D721Med (cell line): ENCODE measurements around the gene ZFYVE27.
"Not testable (repeated sequence)": the region's sequence is repeated elsewhere in the genome, so short reads cannot be mapped to it uniquely, and the experiment has no call there.

Experiments
- DNase-seq: peaks from one replicate; pipeline ENCODE4 v3.0.0; 2011; ENCODE audit warnings: low spot score; ENCODE audit not compliant: insufficient read length
- FAIRE-seq: peaks from 2 replicates; lab custom pipeline; 2011; peaks lifted over from hg19 to GRCh38; lab: Jason Lieb, UNC
- TF ChIP-seq, protein P1 (sequence below): IDR thresholded peaks from 2 replicates; pipeline ENCODE4 v1.5.1; 2012; ENCODE audit warnings: mild to moderate bottlenecking, control low read depth; ENCODE audit not compliant: insufficient read depth; ENCODE audit errors: missing control alignments

ZFYVE27 gene, protein sequence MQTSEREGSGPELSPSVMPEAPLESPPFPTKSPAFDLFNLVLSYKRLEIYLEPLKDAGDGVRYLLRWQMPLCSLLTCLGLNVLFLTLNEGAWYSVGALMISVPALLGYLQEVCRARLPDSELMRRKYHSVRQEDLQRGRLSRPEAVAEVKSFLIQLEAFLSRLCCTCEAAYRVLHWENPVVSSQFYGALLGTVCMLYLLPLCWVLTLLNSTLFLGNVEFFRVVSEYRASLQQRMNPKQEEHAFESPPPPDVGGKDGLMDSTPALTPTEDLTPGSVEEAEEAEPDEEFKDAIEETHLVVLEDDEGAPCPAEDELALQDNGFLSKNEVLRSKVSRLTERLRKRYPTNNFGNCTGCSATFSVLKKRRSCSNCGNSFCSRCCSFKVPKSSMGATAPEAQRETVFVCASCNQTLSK

GRCh38 chr10:97736902-97737769, at the start of gene ZFYVE27:
TSS of gene ZFYVE27 (plus strand) at chr10:97737128. CDS start at chr10:97738478, 1,350 bp downstream.
- FAIRE-seq = no peak
- peak; percentile 94 for DNase-seq
- TF ChIP-seq, protein P1, sequence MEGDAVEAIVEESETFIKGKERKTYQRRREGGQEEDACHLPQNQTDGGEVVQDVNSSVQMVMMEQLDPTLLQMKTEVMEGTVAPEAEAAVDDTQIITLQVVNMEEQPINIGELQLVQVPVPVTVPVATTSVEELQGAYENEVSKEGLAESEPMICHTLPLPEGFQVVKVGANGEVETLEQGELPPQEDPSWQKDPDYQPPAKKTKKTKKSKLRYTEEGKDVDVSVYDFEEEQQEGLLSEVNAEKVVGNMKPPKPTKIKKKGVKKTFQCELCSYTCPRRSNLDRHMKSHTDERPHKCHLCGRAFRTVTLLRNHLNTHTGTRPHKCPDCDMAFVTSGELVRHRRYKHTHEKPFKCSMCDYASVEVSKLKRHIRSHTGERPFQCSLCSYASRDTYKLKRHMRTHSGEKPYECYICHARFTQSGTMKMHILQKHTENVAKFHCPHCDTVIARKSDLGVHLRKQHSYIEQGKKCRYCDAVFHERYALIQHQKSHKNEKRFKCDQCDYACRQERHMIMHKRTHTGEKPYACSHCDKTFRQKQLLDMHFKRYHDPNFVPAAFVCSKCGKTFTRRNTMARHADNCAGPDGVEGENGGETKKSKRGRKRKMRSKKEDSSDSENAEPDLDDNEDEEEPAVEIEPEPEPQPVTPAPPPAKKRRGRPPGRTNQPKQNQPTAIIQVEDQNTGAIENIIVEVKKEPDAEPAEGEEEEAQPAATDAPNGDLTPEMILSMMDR = no peak

DNA sequence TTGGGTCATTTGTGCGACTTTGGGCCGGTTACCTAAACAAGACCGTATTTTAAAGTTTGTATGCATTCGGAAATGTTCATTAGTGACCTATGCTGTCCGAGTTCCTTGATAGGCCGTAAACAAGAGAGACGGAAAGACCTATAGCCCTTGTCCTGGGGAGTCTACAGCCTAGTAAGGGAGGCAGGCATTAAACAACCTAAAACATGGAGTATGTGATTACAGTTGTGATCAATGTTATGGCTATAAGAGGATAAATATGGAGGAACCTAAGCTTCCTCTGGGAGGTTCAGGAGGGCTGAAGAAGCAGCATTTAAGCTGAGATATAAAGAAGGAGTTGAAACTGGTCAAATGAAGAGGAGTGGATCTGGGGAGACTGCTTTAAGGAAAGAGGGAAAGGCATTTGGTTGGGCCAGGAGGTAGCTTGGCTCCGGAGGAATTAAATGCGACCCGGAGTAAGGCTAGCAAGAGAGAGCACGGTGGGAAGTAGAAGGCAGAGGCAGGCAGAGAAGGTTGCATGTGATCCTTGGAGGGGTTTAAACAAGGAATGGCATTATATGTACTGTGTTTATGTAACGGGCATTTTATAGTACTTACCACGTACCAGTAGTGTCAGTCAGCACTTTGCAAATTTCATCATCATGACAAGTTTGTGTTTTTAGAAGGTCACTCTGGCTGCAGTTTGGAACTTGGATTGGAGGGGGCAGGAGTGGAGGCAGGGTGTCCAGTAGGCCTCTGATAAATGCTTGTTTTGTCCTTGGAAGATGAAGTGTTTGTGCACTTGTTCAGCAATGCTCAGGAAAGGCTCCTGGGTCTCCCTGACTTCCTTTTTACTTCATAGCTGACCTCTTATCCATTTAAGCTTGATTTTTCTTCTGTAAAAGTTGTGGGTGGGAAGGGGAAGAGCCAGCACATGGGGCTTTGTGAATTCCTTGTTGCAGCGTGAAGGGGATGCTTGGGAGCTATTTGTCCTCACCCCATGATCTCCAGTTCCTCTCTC, 48.8 kb upstream of the ZFYVE27 start:
- no peak for DNase-seq
- TF ChIP-seq, protein P1 = no peak
- FAIRE-seq = no peak

- TF ChIP-seq, protein P1 = no peak
- no peak for FAIRE-seq
- DNase-seq = no peak
Observed at GRCh38 chr10:97689559-97690020, 47.3 kb upstream of the ZFYVE27 start.

- TF ChIP-seq, protein P1 = no peak
- DNase-seq (no peak), FAIRE-seq (no peak)
Observed at GRCh38 chr10:97690133-97690532, 46.8 kb upstream of the ZFYVE27 start.

GRCh38 chr10:97698072-97698655, 38.8 kb upstream of the ZFYVE27 start:
- not testable (repeated sequence) for DNase-seq, FAIRE-seq

- DNase-seq = peak; percentile 82
- no peak for FAIRE-seq
- TF ChIP-seq, protein P1 = peak; percentile 96
Observed at GRCh38 chr10:97701438-97702069, 35.4 kb upstream of the ZFYVE27 start.
